ENCODE data around the gene GDPGP1. TPM values are rescaled to one million over a fixed set of nuclear protein-coding genes. Genes with fewer than 3 reads are reported as not detected.

GDPGP1 gene
- total RNA-seq, 1 donor from 2014 or later, result 11.2 TPM

- Histone ChIP-seq H3K36me3 (no peaks in the 10 kb centered on the region), H3K27ac (no peak overlapping the region), H3K9me3 (no peaks in the 10 kb centered on the region), H3K4me1 (no peaks in the 10 kb centered on the region), H3K4me3 (no peak overlapping the region), H3K27me3 (no peaks in the 10 kb centered on the region)
- intact Hi-C loops (cut with DNase I), result no loop called here
- DNase-seq (no peak), ATAC-seq (no peak)
- TF ChIP-seq CTCF (IDR thresholded peaks at IDR 0.05), result no peak
These were observed 60.7 kb downstream of the GDPGP1 start for GRCh38 chr15:90294601-90295269.

- intact Hi-C loops (cut with DNase I), result no loop called here
- TF ChIP-seq CTCF (IDR thresholded peaks at IDR 0.05), result no peak
- ATAC-seq, result no peak
- no peaks in the 10 kb centered on the region for H3K36me3 ChIP-seq
- H3K9me3 ChIP-seq, result no peaks in the 10 kb centered on the region
- no peak overlapping the region for H3K27ac ChIP-seq
- H3K27me3 ChIP-seq, result no peaks in the 10 kb centered on the region
- DNase-seq, result no peak
- no peak overlapping the region for H3K4me3 ChIP-seq
- H3K4me1 ChIP-seq, result no peaks in the 10 kb centered on the region
These were observed 61.2 kb downstream of the GDPGP1 start for GRCh38 chr15:90295270-90295648.

Other genes with a start within 250 kb of the GDPGP1 start
- 47.9 TPM for gene ZNF710, start 232.9 kb upstream of the GDPGP1 start, total RNA-seq
- gene IDH2, start 131.7 kb upstream of the GDPGP1 start, total RNA-seq, result 43.1 TPM
- gene SEMA4B, start 32.9 kb upstream of the GDPGP1 start, total RNA-seq, result 48.7 TPM
- gene CIB1, start 268 bp upstream of the GDPGP1 start, total RNA-seq, result 62.8 TPM
- gene TTLL13, start 15.3 kb downstream of the GDPGP1 start, total RNA-seq, result not detected
- 75.0 TPM for gene NGRN, start 31.5 kb downstream of the GDPGP1 start, total RNA-seq
- 3.6 TPM for gene ZNF774, start 118.1 kb downstream of the GDPGP1 start, total RNA-seq
- gene IQGAP1, start 154.0 kb downstream of the GDPGP1 start, total RNA-seq, result 256 TPM

Data from upper lobe of right lung (tissue), 1 donor.